ENCODE results near the gene PRR15. TPM values are rescaled to one million over a fixed set of nuclear protein-coding genes. Genes with fewer than 3 reads are reported as not detected.

The PRR15 gene
- total and polyA plus RNA-seq, 2 of the 13 experiments (the other 11 are each of a cell fraction or from before 2014, with no cell fraction given) = 2.3 to 7.8 TPM

DNA sequence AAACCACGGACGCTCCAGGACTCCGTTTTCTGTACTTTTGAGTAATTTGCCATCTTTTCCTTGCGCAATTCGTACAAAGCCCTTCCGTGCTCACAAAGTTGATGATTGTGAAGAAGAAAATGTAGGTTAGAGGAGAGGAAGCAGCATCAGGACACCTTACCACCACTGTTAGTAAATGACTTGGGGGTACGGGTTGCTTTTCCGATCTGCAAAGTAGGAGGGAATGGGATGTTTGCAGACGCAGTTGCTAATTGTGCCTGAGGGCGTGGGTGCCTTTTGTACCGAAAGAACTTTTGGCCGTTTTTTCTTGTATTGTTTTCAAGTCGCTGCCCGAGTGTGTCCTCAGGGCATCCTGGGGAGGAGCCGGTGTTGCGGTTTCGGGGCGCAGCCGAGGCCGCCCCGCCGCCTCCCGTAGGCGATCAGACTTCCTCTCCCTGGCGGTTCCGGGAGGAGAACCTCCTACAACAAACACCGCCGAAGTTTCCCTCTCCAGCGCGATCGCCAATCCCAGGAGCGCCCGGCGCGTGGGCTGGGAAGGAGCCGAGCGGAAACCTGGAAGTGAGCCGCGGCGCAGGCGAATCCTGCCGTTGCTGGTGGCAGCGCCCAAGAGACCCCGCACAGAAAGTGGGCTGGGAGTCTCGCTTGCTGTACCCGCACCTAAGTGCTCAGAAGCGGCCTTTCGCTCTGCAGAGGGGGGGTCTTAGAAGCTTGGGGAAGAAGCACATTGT is 1.0 kb downstream of the PRR15 start (continued):
- TF ChIP-seq CREB3 (CRISPR knock-in tag; IDR thresholded peaks at IDR 0.05) = no peak
- no peak for TF ChIP-seq ZNF552 (CRISPR knock-in tag; IDR thresholded peaks at IDR 0.05; ENCODE audit: borderline replicate concordance)
- no peak for TF ChIP-seq ZNF350 (CRISPR knock-in tag; IDR thresholded peaks at IDR 0.05; ENCODE audit: borderline replicate concordance, low read depth)
- no peak for TF ChIP-seq ZKSCAN8 (CRISPR knock-in tag; IDR thresholded peaks at IDR 0.05; ENCODE audit: borderline replicate concordance)
- TF ChIP-seq, protein P1, sequence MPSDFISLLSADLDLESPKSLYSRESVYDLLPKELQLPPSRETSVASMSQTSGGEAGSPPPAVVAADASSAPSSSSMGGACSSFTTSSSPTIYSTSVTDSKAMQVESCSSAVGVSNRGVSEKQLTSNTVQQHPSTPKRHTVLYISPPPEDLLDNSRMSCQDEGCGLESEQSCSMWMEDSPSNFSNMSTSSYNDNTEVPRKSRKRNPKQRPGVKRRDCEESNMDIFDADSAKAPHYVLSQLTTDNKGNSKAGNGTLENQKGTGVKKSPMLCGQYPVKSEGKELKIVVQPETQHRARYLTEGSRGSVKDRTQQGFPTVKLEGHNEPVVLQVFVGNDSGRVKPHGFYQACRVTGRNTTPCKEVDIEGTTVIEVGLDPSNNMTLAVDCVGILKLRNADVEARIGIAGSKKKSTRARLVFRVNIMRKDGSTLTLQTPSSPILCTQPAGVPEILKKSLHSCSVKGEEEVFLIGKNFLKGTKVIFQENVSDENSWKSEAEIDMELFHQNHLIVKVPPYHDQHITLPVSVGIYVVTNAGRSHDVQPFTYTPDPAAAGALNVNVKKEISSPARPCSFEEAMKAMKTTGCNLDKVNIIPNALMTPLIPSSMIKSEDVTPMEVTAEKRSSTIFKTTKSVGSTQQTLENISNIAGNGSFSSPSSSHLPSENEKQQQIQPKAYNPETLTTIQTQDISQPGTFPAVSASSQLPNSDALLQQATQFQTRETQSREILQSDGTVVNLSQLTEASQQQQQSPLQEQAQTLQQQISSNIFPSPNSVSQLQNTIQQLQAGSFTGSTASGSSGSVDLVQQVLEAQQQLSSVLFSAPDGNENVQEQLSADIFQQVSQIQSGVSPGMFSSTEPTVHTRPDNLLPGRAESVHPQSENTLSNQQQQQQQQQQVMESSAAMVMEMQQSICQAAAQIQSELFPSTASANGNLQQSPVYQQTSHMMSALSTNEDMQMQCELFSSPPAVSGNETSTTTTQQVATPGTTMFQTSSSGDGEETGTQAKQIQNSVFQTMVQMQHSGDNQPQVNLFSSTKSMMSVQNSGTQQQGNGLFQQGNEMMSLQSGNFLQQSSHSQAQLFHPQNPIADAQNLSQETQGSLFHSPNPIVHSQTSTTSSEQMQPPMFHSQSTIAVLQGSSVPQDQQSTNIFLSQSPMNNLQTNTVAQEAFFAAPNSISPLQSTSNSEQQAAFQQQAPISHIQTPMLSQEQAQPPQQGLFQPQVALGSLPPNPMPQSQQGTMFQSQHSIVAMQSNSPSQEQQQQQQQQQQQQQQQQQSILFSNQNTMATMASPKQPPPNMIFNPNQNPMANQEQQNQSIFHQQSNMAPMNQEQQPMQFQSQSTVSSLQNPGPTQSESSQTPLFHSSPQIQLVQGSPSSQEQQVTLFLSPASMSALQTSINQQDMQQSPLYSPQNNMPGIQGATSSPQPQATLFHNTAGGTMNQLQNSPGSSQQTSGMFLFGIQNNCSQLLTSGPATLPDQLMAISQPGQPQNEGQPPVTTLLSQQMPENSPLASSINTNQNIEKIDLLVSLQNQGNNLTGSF (CRISPR knock-in tag; IDR thresholded peaks at IDR 0.05) = no peak
- TF ChIP-seq TCF7 (IDR thresholded peaks at IDR 0.05; ENCODE audit: low read depth) = no peak
- no peak for TF ChIP-seq ESRRA (CRISPR knock-in tag; IDR thresholded peaks at IDR 0.05; ENCODE audit: low read depth)
- no peak for TF ChIP-seq ZNF549 (CRISPR knock-in tag; IDR thresholded peaks at IDR 0.05)
- TF ChIP-seq ZFP82 (CRISPR knock-in tag; IDR thresholded peaks at IDR 0.05; ENCODE audit: borderline replicate concordance) = 0 out of 2 replicates have a peak, but pooled peaks have one; percentile 69
- no peak for TF ChIP-seq ZNF24 (IDR thresholded peaks at IDR 0.05)
- TF ChIP-seq, protein P2, sequence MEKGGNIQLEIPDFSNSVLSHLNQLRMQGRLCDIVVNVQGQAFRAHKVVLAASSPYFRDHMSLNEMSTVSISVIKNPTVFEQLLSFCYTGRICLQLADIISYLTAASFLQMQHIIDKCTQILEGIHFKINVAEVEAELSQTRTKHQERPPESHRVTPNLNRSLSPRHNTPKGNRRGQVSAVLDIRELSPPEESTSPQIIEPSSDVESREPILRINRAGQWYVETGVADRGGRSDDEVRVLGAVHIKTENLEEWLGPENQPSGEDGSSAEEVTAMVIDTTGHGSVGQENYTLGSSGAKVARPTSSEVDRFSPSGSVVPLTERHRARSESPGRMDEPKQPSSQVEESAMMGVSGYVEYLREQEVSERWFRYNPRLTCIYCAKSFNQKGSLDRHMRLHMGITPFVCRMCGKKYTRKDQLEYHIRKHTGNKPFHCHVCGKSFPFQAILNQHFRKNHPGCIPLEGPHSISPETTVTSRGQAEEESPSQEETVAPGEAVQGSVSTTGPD (CRISPR knock-in tag; IDR thresholded peaks at IDR 0.05) = no peak
- TF ChIP-seq, protein P3, sequence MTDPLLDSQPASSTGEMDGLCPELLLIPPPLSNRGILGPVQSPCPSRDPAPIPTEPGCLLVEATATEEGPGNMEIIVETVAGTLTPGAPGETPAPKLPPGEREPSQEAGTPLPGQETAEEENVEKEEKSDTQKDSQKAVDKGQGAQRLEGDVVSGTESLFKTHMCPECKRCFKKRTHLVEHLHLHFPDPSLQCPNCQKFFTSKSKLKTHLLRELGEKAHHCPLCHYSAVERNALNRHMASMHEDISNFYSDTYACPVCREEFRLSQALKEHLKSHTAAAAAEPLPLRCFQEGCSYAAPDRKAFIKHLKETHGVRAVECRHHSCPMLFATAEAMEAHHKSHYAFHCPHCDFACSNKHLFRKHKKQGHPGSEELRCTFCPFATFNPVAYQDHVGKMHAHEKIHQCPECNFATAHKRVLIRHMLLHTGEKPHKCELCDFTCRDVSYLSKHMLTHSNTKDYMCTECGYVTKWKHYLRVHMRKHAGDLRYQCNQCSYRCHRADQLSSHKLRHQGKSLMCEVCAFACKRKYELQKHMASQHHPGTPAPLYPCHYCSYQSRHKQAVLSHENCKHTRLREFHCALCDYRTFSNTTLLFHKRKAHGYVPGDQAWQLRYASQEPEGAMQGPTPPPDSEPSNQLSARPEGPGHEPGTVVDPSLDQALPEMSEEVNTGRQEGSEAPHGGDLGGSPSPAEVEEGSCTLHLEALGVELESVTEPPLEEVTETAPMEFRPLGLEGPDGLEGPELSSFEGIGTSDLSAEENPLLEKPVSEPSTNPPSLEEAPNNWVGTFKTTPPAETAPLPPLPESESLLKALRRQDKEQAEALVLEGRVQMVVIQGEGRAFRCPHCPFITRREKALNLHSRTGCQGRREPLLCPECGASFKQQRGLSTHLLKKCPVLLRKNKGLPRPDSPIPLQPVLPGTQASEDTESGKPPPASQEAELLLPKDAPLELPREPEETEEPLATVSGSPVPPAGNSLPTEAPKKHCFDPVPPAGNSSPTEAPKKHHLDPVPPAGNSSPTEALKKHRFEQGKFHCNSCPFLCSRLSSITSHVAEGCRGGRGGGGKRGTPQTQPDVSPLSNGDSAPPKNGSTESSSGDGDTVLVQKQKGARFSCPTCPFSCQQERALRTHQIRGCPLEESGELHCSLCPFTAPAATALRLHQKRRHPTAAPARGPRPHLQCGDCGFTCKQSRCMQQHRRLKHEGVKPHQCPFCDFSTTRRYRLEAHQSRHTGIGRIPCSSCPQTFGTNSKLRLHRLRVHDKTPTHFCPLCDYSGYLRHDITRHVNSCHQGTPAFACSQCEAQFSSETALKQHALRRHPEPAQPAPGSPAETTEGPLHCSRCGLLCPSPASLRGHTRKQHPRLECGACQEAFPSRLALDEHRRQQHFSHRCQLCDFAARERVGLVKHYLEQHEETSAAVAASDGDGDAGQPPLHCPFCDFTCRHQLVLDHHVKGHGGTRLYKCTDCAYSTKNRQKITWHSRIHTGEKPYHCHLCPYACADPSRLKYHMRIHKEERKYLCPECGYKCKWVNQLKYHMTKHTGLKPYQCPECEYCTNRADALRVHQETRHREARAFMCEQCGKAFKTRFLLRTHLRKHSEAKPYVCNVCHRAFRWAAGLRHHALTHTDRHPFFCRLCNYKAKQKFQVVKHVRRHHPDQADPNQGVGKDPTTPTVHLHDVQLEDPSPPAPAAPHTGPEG (CRISPR knock-in tag; IDR thresholded peaks at IDR 0.05) = no peak
